GOT3 (cell line): ENCODE results near the gene MRTFB.

Source experiments
- DNase-seq: peaks from one replicate; lab custom pipeline; 2025; ENCODE audit warnings: mixed read lengths; lab: John Stamatoyannopoulos, UW

MRTFB gene

GRCh38 chr16:14062261-14062660 lies 8.9 kb upstream of the MRTFB start:
- no peak for DNase-seq

GRCh38 chr16:14063618-14064581 lies 7.2 kb upstream of the MRTFB start:
- DNase-seq, result no peak

GRCh38 chr16:14069818-14070217 lies 1.3 kb upstream of the MRTFB start:
- no peak for DNase-seq

- no peak for DNase-seq
Observed at GRCh38 chr16:14070555-14070876, 603 bp upstream of the MRTFB start.

- DNase-seq, result no peak
Observed at GRCh38 chr16:14071576-14072271, 605 bp downstream of the MRTFB start.

- DNase-seq, result no peak
Observed at GRCh38 chr16:14072360-14072759, 1.2 kb downstream of the MRTFB start.

GRCh38 chr16:14074544-14074943 lies 3.4 kb downstream of the MRTFB start:
- no peak for DNase-seq

- DNase-seq, result no peak
Observed at GRCh38 chr16:14077918-14078317, 6.8 kb downstream of the MRTFB start.

- DNase-seq, result no peak
Observed at GRCh38 chr16:14086477-14086876, 15.4 kb downstream of the MRTFB start.

GRCh38 chr16:14087181-14087580 lies 16.1 kb downstream of the MRTFB start:
- DNase-seq, result no peak

- no peak for DNase-seq
Observed at GRCh38 chr16:14087590-14088154, 16.6 kb downstream of the MRTFB start.

GRCh38 chr16:14088155-14088753 lies 17.1 kb downstream of the MRTFB start:
- no peak for DNase-seq

GRCh38 chr16:14089283-14089823 lies 18.2 kb downstream of the MRTFB start:
- no peak for DNase-seq

- DNase-seq, result no peak
Observed at GRCh38 chr16:14092561-14092960, 21.4 kb downstream of the MRTFB start.

- no peak for DNase-seq
Observed at GRCh38 chr16:14095883-14096551, 24.9 kb downstream of the MRTFB start.

- DNase-seq, result no peak
Observed at GRCh38 chr16:14097182-14097959, 26.3 kb downstream of the MRTFB start.

- no peak for DNase-seq
Observed at GRCh38 chr16:14098081-14098480, 27.0 kb downstream of the MRTFB start.

GRCh38 chr16:14100825-14101224 lies 29.7 kb downstream of the MRTFB start:
- no peak for DNase-seq

- no peak for DNase-seq
Observed at GRCh38 chr16:14101415-14101814, 30.3 kb downstream of the MRTFB start.

- no peak for DNase-seq
Observed at GRCh38 chr16:14102925-14103720, 32.0 kb downstream of the MRTFB start.
